Left renal cortex interstitium (tissue), 4 donors: Measurements from ENCODE around the gene SHH. TPM values are rescaled to one million over a fixed set of nuclear protein-coding genes. Genes with fewer than 3 reads are reported as not detected.
"Not testable (repeated sequence)": the region's sequence is repeated elsewhere in the genome, so short reads cannot be mapped to it uniquely, and the experiment has no call there.

Experiments
- DNase-seq, 4 donors: peaks; one replicate each; pipeline ENCODE4 v3.0.0-alpha.2; 2013; ENCODE audit warnings: low read depth in 4 of 4, low spot score in 2 of 4, missing footprints in 1 of 4
- polyA plus RNA-seq, 4 donors: library from polyadenylated mRNA; unstranded; fragments of 120-200 nt; gene quantifications; one replicate each; pipeline ENCODE4 v1.2.1, GENCODE V29; 2013; ENCODE audit not compliant: insufficient read length in 4 of 4

SHH gene
- polyA plus RNA-seq, 4 donors: 2.2 to 3.2 (median 2.6) TPM

DNA sequence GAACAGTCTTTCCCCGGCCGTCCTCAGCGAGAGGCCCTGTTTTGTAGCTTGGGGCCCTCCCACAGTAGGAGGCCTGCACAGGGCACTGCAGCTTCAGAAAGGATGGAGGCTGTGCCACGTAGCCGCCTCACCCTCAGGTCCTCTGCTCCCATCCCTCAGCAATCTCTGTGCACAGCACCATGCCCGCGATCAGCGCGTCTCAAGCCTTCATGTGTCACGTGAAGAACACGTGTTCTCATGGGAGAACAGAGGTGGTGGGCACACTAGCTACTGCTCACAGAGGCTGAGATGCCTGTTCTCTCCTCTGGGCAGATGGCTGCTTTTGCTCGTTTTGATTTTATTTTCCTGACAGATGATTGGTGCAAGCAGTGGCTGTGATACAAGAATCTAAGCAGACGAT is 8.5 kb upstream of the SHH start:
- DNase-seq: no peak

DNA sequence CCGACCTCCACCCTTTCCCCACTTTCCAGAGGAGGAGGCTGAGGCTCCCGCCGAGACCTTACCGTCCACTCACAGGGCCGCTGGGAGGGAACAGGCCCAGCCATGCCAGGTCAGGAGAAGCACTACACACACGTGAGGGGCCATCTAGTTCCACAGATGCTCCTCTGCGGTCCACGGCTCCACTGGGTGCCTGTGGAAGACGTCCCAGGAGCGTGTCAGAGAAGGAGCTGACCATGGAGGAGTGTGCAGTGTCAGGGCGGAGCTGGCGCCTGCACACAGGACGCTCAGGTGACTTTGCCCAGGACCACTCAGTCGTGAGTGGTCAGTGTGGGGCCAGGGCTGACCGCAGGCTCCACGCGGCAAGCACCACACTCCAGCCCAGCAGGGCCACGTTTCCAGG is 8.0 kb upstream of the SHH start:
- no peak for DNase-seq

DNA sequence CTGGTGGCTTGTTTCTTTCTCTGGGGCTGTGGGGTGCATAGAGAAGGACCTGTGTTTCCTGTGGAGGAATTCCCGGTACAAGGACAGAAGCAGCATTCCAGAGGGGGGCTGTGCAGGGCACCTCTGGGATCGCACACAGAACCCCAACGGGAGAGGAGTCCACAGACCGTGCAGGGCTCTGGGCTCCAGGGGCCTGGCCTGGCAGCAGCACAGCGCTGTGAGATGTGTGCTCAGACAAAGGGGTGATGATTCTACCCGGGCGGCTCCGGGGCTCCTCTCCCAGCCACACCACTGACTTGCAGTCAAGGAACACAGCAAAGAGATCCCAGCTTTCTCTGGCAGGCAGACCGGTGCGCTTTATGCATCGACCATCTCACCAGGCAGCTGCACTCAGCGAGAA is 6.9 kb upstream of the SHH start:
- no peak for DNase-seq

DNA sequence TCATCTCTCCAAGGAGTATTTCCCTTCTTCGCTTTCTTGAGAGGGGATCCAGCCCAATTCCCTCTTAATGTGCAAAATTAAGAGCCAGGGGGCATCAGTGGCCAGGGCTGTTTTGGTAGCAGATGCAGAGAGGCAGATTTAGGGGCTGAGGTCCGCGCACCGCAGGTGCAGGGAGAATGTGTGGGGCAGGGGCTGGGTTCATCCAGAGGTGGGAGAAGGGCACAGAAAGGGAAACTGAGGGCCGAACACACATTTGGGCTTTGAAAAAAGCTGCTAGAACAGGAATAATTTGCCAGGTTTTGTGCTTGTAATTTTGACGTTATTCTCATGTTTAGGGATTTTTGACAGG is 6.5 kb upstream of the SHH start:
- no peak for DNase-seq

DNA sequence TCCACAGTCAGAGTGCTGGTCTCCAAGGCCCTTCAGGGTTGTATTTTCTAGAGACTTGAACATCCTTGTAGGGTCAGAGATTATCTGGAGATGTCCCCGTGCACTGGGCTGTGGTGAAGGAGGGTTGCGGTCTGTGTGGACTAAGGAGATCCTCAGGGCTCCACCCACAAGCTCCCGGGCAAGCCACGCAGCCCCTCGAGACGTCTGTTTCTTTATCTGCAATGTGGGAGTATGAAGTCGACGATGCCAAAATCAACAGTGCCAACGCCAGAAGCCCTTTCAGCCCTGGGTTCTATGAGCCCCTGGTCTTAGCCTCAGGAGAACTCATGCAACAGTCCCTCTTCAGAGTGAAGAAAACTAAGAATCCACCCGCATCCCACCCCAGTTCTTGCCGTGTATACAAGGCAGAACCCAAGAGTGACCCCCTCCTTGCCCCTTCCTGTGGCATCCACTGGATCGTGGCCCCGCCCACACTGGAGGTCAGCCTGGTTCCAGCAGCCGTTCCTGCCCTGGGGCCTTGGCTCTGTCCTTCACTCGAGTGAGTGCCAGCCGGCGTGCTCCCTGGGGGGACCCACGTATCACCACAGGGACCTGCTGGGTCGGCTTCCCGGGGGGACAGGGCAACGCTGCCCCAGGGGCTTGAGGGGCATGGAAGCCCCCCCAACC is 6.0 kb upstream of the SHH start:
- DNase-seq: no peak

DNA sequence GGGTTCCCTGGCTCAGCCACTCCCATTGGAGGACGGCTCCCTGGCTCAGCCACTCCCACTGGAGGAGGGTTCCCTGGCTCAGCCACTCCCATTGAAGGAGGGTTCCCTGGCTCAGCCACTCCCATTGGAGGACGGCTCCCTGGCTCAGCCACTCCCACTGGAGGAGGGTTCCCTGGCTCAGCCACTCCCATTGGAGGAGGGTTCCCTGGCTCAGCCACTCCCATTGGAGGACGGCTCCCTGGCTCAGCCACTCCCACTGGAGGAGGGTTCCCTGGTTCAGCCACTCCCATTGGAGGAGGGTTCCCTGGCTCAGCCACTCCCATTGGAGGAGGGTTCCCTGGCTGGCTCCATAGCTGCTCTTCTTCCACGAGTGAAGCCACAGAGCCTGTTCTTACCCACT is 5.3 kb upstream of the SHH start:
- not testable (repeated sequence) for DNase-seq

DNA sequence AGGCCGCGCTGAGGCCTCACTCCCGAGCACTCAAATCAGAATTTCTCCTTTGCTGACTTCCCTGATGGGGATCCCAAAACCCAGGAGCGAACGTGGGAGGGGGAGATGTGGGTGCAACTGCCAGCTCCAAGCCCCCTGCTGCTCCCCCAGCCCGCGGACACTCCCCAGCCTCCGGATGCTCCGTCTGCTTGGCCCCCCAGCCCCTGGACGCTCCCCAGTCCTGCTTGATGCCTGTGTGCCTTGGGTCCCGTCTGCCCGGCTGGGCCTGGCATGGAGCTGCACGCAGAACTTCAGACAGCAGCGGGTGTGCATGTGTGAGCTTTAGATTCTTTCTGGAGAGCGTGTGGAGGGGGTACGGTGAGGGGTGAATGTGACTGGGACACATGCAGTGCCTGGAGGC is 4.7 kb upstream of the SHH start:
- DNase-seq: no peak

DNA sequence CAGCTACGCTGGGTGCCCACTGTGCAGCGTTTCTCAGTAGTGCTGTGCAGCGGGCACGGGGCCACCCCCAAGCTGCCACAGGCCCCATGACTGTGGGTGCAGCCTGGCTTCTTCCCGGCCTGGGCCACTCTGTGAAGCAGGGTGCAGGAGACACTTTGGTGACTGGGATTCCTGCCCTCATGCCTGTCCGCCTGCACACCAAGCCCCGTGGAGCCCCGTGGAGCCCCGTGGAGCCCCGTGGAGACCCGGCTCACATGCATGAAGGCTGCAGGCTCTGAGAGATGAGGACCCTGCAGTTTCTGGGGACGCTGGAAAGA is 3.9 kb upstream of the SHH start:
- no peak for DNase-seq

DNA sequence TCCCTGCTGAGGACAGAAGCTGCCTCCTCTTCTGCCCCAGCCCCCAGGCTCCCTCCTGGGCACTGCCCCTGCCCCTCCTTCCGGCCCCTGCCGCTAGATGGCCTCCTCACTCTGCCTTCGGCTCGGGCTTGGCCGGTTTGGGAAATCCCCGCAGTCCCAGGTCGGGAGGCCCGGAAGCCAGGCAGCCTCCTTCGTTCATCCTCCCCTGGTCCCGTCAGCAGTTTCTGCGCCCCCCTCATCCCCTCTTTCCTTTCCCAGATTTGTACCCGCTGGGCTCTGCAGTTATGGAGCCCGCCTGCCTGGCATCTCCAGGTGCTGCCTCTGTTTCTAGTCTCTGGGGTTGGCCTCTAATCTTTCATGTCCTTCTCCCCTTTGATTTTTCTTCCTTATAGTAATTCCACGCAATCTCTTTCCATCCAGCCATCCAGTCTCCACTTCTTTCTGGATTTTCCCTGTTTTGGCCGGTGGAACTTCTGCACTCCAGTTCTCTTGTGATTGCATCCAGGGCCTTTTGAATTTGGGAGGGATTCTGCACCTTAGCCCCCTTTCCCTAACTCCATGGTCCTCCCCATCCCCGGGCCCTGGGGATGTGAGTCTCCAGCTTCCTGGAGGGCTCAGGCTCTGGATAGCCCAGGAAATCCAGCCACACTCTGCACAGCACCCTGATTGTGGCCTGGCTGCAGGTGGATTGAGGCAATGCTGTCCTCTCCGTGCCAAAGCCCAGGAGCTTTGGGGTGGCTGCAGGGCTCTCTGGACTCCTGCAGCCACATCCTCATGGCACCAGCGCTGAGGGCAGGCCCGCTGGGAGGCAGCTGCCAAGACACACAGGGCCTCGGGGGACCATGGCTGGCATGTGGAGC is 3.3 kb upstream of the SHH start:
- DNase-seq: no peak

DNA sequence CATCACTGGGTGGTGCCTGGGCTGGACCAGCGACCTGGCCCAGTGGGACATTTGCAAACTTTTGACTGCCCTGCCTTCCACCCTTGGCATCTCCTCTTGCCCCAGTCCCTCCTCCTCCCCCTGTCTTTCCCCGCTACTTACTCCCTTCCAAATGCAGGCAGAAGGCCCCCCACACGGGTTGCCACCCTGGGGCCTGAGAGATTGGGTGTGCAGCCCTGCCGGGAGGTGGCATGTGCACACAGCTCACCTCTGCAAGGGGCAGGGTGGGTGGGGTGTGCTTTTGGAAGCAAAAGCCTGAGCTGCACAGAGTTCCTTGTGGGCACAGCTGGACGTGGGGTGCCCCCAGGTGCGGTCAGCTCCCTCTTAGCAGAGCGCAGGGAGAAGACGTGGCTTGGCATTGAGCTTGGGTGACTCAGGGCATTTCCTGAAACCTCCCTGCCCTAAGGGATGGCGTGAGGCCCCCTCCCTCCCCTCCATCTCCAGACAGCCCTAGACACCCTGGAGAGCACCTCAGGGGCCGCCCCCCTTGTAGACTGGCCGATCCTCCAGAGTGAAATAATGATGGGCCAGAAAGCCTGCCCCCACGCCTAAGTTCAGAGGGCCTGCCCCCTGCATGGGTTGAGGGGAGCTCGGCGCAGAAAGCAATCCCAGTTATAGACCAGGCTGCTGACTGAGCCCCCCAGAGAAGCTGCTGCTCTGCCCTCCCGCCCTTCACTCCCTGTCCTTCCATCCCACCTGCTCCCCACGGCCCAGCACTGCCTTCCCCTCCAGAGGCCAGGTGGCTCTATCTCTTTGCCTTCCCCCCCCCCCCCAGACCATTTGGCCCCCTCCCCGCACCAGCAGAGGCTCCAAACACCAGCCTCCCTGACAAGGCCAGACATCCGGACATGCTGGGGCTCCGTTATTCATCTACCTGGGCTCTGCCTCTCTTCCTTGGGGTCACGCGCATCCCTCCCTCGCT is 2.3 kb upstream of the SHH start:
- no peak for DNase-seq

DNA sequence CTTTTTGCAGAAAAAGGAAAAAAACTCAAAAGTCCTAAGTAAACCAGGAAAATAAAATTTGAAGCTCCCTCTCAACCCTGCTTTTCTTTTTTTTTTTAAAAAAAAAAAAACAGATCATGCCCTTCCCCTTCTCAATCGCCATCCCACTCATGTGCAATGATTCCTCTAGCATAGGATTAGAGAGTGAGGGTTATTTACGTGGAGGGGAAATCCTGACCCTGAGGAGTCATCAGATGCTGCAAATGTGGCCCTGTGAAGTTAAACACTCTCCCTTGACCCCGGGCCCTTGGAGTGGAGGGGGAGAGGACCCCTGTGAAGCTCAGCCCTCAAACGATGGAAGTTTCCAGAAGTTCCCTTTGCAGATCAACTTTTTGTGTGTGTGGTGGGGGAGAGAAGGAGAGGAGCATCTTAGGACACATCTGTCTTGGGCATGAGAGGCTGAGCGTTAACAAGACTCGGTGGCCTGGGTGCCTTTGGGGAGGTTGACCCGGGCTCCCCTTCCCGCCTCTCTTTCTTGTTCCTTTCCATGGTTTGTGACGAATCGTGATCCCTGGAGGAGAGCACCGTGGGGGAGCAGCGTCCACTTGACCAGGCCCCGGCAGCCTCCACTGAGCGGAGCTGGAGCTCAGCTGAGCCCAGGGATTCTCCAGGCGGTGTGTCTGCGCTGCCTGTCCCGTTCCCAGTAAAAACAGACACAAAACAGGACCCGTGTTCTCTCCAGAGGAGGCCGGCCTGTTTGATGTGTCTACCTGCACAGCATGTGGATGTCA is 1.5 kb upstream of the SHH start:
- no peak for DNase-seq

DNA sequence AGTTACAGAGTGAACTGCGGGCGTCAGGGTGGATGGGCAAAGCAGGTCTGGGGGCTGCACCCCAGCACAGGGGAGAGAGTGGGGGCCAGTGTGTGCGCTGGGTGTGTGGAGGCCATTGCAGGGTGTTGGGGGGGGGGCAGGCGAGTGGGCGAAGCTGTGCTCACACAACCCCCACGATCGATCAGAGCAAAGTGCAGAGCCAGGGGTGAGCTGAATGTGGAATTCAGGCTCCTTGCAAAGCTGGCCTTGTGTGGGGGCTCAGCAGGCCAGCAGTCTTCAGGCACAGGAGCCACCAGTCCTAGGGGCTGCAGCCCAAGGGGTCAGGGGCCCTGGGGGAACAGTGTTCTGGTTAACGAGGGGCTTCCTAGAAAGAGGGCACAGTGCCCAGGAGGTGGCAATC is 862 bp upstream of the SHH start:
- no peak for DNase-seq

DNA sequence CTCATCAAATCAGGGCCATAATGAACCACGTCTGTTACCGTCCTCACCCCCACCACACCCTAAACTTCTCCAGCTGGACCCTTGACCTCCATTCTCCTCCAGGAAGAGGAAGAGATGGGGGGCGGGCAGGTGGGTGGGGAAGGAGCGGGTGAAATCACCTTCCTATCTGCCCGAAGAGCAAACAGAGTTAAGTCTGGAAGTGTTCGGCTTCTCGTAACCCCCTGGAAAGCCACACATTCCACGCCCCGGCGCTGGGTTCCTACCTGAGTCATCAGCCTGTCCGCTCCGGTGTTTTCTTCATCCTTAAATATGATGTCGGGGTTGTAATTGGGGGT is 736 bp downstream of the SHH start:
- no peak for DNase-seq

DNA sequence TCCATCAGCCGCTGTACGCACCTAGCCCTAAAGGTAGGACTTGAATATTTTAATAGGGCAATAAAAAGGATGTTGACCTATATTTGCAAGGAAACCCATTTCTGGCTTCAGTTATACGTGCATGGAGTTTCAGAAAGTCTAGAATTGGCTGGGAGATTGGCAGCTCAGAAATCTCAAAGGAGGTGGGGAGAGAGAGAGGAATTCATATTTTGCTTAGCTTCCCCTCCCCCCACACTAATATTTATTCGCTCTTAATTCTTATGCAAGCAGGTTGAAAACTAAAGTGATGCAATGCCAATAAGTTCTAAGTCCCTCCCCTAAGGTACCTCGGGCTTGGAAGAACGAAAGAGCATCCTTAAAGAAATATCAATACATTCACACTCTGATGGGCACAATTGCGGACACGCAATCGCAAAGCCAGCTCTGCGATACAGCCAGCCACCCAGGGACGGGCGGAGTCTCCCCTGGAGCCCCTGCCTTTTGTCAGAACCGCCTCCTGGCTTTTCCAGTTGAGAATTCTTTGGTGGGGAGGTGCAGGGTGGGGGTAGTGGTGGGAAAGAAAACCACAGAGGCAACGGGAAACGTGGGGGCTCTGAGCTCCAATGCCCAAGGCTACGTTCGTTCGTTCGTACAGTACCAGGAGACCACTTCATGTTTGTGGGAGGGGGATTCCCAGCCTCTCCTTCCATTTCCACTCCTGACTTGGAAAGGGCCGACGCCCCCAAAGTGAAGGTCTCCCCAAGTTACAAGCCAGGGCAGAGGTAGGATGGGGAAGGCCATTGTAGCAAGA is 1.3 kb downstream of the SHH start:
- no peak for DNase-seq

DNA sequence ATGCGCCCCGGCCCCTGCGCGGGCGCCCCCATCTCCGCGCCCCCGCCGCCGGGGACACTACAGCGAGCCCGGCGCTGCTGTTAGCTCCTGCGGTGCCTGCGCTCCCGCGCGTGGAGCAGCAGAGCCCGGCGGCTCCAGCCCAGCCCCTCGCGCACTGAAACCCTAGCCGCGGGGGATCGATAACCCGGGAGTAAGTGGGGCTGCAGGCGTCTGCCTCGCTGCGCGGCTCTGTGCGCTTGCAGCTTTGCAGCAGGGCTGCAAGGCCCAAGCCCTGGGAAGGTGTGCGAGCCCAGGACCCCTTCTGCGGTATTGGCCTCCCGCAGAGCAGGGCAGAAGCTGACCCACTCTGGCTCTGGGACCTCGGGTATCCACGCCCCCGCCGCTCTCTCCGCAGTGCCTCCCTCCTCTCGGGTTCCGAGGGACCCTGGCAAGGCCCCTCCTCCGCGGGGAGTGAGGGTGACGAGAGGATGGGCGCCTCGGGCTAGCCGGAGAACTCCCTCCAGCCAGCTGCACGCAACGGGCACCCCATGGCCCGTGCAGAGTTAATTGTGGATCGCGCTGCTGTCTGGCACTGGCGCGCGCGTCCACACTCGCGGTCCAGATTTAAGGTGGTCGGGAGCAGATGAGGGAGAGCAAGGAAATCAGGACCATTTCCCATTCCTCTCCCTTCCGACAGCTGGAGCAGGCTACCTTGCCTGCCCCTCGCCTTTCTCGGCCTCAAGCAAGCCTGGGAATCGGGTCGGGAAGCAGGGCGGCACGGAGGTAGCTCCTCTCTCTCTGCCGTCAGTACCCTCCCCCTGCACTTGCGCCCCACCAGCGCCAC is 2.1 kb downstream of the SHH start:
- DNase-seq: no peak

DNA sequence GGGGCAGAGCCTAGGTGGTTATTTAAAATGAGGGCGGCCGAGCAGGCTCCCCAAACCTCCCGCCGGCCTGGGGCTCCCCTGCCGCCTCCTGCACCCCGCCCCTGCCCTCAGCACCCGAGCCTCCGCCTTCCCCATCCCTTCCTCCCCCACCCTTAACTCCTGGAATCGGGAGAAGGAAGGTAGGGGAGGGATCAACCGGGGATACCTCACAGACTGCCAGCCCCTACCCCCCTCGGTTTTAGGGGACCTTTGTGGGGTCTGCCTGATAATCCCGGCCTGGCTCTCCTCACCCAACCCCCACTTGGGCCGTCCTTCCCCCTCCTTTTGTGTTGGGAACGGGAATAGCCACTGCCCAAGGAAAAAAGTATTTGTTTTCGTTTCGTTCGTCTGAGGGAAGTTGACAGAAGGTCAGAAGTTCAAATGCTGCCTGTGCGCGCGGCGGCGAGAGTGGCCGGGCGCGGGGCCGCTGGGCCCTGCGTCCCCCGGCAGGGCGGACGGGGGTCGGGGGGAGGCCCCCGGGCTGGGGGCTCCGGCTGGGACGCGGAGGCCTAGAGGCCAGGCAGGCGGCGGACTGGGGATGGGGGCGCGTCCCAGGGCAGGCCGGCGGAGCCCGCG is 2.8 kb downstream of the SHH start:
- no peak for DNase-seq

DNA sequence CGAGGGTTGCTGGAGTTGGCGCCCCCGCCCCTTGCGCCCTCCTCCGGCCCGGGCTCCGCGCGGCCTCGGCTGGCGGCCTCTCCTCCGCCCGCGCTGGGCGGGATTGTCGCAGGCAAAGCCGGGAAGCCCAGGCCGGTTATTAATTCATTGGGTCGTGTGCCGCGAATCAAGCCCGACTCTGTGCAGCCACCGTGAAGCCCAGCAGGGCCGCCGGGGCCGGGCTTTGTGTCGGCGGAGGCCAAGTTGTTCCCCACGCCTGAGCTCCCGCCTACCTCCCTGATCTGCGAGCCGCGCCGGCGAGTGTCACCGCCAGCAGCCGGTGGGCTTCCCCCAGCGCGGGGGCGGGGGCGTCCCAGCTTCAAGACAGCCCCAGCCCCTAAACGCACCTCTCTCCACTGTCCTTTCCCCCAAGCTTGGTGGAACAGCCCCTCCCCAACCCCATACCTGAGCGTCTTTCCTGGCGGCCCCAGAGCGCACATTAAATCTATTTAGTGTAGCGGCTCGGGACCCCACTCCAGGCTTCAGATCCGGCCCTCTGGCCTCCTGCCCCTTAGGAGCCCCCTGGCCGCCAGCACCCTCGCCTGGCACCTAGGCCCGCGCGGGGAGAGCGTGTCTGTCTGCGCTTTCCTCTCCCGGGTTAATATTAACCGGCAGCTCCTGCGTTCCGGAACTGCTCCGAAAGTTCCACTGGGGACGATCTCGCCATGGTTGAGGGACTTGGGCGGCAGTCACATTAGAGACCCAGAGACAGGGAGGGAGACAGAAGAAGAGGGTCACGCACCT is 3.5 kb downstream of the SHH start:
- DNase-seq: no peak
